Ovary (tissue), 9 donors: ENCODE results near the gene IGSF9B. TPM values are rescaled to one million over a fixed set of nuclear protein-coding genes. Genes with fewer than 3 reads are reported as not detected.

Source experiments
- DNase-seq, 5 donors: peaks; one replicate each; pipeline ENCODE4 v3.0.0-alpha.2; 2019 to 2020
- H3K27ac ChIP-seq, 2 donors: fragments of 200-600 bp; one replicate each; pipeline versions ENCODE4 v1.5.1 to v1.8.0; 2019 to 2022
- H3K27me3 ChIP-seq: fragments of 200-600 bp; one replicate; pipeline ENCODE4 v1.8.0; 2022
- H3K36me3 ChIP-seq: fragments of 200-600 bp; sonication (generic); one replicate; pipeline ENCODE4 v1.5.1; 2019
- H3K4me1 ChIP-seq: one replicate; pipeline ENCODE4 v1.8.1; 2013; ENCODE audit warnings: mild to moderate bottlenecking, moderate library complexity; ENCODE audit not compliant: insufficient read depth
- H3K4me3 ChIP-seq: fragments of 200-600 bp; sonication (generic); one replicate; pipeline ENCODE4 v1.5.1; 2017
- H3K9me3 ChIP-seq, 2 donors: fragments of 200-600 bp in 1 of 2; sonication (generic) in 1 of 2; one replicate each; pipeline versions ENCODE4 v1.5.1 to v1.8.1; 2013 to 2019; ENCODE audit warnings: mild to moderate bottlenecking in 1 of 2, moderate library complexity in 1 of 2
- EP300 ChIP-seq: sonication (generic); formaldehyde crosslinking; IDR thresholded peaks from one replicate; pipeline ENCODE4 v1.6.1; 2017; ENCODE audit warnings: antibody characterized with exemption
- POLR2A ChIP-seq: fragments of 450-650 bp; IDR thresholded peaks from one replicate; pipeline ENCODE4 v1.6.1; 2017; ENCODE audit warnings: antibody characterized with exemption, mild to moderate bottlenecking, moderate library complexity
- WGBS, 3 donors: extraction: QIAGEN DNeasy Blood & Tissue Kit in 1 of 3; methylation state at CpG; one replicate each; pipeline versions ENCODE4 v1.1.5 to v1.1.7; 2013 to 2017; 5-methylcytosine and 5-hydroxymethylcytosine counted together
- intact Hi-C, 4 donors: fragments of 100-400 bp; cut with DNase I; formaldehyde crosslinking; loops; one replicate each; pipeline versions ENCODE4 v1.11.0 to v1.15.1; 2022 to 2023
- polyA plus RNA-seq, 2 donors: library from polyadenylated mRNA; stranded (reverse); fragments of 200-250 nt in 1 of 2; fragments of 350-450 nt in 1 of 2; fragmentation: Illumina TruSeq in 1 of 2; extraction: RNeasy Lipid Tissue Mini Kit (QIAGEN cat#74804) in 1 of 2; gene quantifications; one replicate each; pipeline ENCODE4 v1.2.3, GENCODE V29; 2013 to 2014
- total RNA-seq, 7 donors: library from RNA; depleted of rRNA in 2 of 7; stranded (reverse); fragments of >200 nt in 2 of 7; fragmentation: NEBNext Ultra II Directional in 3 of 7; extraction: Animal tissue kit (Norgen Biotek cat#: 25700) in 3 of 7; gene quantifications; one replicate each; pipeline versions ENCODE4 v1.1.0 to v1.2.4, GENCODE V29; 2016 to 2023
- TF ChIP-seq, protein P1 (sequence below), 3 donors: fragments of 450-650 bp in 2 of 3; fragments of 200-600 bp in 1 of 3; IDR thresholded peaks; one replicate each; pipeline versions ENCODE4 v1.5.1 to v1.8.0; 2016 to 2022; ENCODE audit warnings: antibody characterized with exemption in 3 of 3, mild to moderate bottlenecking in 1 of 3
- donor health status: DM: no; HTN: no; CAD: no; lungs with moderate emphysema.
- donor health status: DM: no; HTN: no; CAD: no.
- donor health status: Bipolar disorder and iron deficiency.
- donor health status: DM: yes; HTN: yes; CAD: no.
- donor health status: DM: no; HTN: no; CAD: no.
- donor health status: DM: yes; HTN: yes; CAD: no.

Gene IGSF9B
- total and polyA plus RNA-seq, 9 donors, result 0.48 to 15.4 (median 4.7) TPM

GRCh38 chr11:133906746-133907145, 50.0 kb downstream of the IGSF9B start:
- no peaks in the 10 kb centered on the region for H3K4me1 ChIP-seq

DNA sequence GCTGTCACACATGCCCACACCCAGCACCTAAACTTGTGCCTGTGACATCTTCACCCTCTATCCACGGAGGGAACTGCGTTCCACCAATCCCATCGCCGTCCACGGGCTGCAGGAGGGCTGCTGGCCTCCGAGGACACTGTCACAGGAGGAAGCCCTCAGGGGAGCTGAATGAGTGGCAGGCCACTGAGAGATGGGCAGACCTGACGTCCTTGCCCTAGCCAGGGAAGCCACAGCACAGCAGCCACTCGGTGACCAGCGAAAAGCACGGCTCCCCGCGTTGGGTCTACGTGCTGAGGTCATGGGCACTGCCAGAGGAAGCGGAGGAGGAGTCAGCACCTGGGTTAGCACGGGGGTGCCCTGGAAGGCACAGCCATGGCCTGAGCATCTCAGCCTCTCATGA, 50.5 kb downstream of the IGSF9B start:
- Histone ChIP-seq H3K4me3 (no peak overlapping the region), H3K4me1 (no peaks in the 10 kb centered on the region), H3K27me3 (no peaks in the 10 kb centered on the region), H3K27ac (no peak overlapping the region), H3K36me3 (no peaks in the 10 kb centered on the region), H3K9me3 (no peaks in the 10 kb centered on the region)
- DNase-seq, result no peak
- WGBS, 3 donors, result 84 to 90% (median 86%) methylated on average over 14 to 15 of the region's 15 CpGs
- intact Hi-C loops, result no loop called here
- TF ChIP-seq POLR2A, result no peak
- TF ChIP-seq, protein P1, sequence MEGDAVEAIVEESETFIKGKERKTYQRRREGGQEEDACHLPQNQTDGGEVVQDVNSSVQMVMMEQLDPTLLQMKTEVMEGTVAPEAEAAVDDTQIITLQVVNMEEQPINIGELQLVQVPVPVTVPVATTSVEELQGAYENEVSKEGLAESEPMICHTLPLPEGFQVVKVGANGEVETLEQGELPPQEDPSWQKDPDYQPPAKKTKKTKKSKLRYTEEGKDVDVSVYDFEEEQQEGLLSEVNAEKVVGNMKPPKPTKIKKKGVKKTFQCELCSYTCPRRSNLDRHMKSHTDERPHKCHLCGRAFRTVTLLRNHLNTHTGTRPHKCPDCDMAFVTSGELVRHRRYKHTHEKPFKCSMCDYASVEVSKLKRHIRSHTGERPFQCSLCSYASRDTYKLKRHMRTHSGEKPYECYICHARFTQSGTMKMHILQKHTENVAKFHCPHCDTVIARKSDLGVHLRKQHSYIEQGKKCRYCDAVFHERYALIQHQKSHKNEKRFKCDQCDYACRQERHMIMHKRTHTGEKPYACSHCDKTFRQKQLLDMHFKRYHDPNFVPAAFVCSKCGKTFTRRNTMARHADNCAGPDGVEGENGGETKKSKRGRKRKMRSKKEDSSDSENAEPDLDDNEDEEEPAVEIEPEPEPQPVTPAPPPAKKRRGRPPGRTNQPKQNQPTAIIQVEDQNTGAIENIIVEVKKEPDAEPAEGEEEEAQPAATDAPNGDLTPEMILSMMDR (IDR thresholded peaks at IDR 0.05), result no peak
- TF ChIP-seq EP300, result no peak

More at GRCh38 chr11:133906746-133907145, 50.0 kb downstream of the IGSF9B start:
- H3K27ac ChIP-seq, result no peak overlapping the region
- TF ChIP-seq, protein P1 (IDR thresholded peaks at IDR 0.05), result no peak
- TF ChIP-seq EP300, result no peak
- no peak for TF ChIP-seq POLR2A
- H3K27me3 ChIP-seq, result no peaks in the 10 kb centered on the region
- 90 to 95% (median 91%) methylated on average over 13 of the region's 13 CpGs for WGBS, 3 donors
- DNase-seq, result no peak
- H3K36me3 ChIP-seq, result no peaks in the 10 kb centered on the region
- no peak overlapping the region for H3K4me3 ChIP-seq
- intact Hi-C loops, result no loop called here
- no peaks in the 10 kb centered on the region for H3K9me3 ChIP-seq

DNA sequence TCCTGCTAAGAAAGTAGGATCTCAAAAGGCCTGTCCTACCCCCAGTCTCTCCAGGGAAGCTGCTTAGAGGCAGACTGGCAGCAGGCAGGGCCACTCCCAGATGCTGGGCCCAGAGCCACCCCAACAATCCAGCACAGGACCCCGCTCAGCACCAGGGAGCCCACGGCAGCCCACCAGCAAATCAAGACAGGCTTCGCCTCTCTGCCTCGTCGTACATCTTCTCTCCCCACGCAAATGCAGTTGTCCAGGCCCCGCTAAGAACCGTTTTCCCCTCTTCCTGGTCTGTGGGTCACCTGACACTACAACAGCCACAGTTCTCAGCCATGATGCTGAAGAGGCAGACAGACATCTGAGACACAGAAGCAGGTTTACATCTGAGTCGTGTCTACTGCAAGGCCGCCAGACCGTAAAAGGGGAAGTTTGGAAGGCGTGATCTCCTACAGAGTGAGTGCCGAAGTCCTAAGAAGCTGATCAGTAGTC, 51.1 kb downstream of the IGSF9B start:
- H3K27ac ChIP-seq, result no peak overlapping the region
- H3K36me3 ChIP-seq, result no peaks in the 10 kb centered on the region
- no peak for DNase-seq
- no peak overlapping the region for H3K4me3 ChIP-seq
- no peaks in the 10 kb centered on the region for H3K27me3 ChIP-seq
- intact Hi-C loops, result no loop called here
- H3K9me3 ChIP-seq, result no peaks in the 10 kb centered on the region
- TF ChIP-seq EP300 (no peak), POLR2A (no peak)
- TF ChIP-seq, protein P1 (IDR thresholded peaks at IDR 0.05), result no peak
- WGBS, 3 donors, result 82 to 88% (median 85%) methylated on average over 13 of the region's 13 CpGs
- no peaks in the 10 kb centered on the region for H3K4me1 ChIP-seq

DNA sequence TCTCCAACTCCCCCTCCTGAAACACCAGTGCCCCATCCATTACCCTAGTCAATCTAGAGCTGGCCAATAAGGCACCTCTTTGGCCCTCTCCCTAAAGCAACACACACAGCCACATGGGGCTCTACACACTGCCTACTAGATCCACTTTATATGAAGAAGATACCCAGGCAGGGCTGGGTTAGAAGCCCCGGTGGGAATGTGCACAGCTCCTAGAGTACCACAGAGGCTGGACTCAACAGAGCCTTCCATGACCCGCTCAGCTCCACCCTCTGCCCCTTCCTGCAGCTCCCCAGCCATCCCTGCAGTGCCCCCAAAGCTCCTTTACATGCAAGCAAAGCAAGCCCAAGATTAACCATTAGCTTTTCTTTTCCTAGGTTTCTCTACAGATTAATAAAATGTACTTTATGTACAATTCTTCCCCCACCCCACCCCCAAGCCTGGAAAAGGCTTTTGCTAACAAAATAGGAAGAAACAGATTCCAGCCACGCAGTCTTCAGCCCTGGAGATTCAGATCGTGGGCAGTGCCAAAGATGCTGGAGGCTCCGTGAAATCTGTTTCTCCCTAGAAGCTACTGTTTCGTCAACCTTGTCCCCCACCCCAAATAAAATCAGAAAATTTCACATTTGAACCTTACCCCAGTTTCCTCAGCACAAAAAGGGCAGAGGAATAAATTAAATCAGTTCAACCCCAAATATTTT, 51.8 kb downstream of the IGSF9B start:
- H3K4me1 ChIP-seq, result no peaks in the 10 kb centered on the region
- no peak overlapping the region for H3K4me3 ChIP-seq
- no peaks in the 10 kb centered on the region for H3K27me3 ChIP-seq
- H3K27ac ChIP-seq, result no peak overlapping the region
- H3K9me3 ChIP-seq, result no peaks in the 10 kb centered on the region
- no peaks in the 10 kb centered on the region for H3K36me3 ChIP-seq
- DNase-seq, result no peak
- 73 to 85% (median 76%) methylated on average over 6 of the region's 6 CpGs for WGBS, 3 donors
- intact Hi-C loops, result no loop called here
- TF ChIP-seq POLR2A, result no peak
